ENCODE data around the gene DOCK4.

DNA sequence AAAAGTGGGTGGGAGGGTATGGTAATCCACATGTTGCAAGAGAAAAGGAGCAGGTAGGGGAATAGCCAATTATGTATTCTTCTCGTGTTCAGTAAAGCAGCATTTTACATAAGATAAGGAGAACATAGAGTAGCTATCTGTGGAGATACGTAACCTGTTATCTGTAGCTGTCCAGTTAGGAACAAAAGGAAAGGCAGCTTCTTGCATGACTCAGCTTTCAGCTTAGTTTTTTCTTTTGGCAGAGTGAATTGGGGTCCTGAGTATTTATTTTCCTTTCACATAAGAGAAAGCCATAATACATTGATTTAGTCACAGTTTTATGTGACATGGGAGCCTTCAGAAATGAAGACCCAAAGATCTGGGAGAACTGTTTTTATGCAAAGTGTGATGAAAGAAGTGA, 527.2 kb downstream of the DOCK4 start:
- TF ChIP-seq ZNF274 (IDR thresholded peaks at IDR 0.05; ENCODE audit: low read depth, low read length) (no peak), YY1 (IDR thresholded peaks at IDR 0.05; ENCODE audit: insufficient read depth, insufficient read length) (no peak)

Data from NT2/D1 (cell line).